IPS-18a (cell line): ENCODE results near the gene ST8SIA3.
"Not testable (repeated sequence)": the region's sequence is repeated elsewhere in the genome, so short reads cannot be mapped to it uniquely, and the experiment has no call there.

ENCODE experiments used
- H3K27ac ChIP-seq: one replicate; pipeline ENCODE4 v1.5.1; 2013; ENCODE audit warnings: low read length
- H3K27me3 ChIP-seq: one replicate; pipeline ENCODE4 v1.6.1; 2013; ENCODE audit warnings: mild to moderate bottlenecking, low read length; ENCODE audit not compliant: control insufficient read depth, insufficient read depth
- H3K36me3 ChIP-seq: one replicate; pipeline ENCODE4 v1.6.1; 2013; ENCODE audit warnings: low read depth, low read length; ENCODE audit not compliant: control insufficient read depth
- H3K4me1 ChIP-seq: one replicate; pipeline ENCODE4 v1.6.1; 2013; ENCODE audit warnings: low read depth, low read length; ENCODE audit not compliant: control insufficient read depth
- H3K4me3 ChIP-seq: one replicate; pipeline ENCODE4 v1.5.1; 2013; ENCODE audit warnings: low read length
- H3K9ac ChIP-seq: one replicate; pipeline ENCODE4 v1.6.1; 2013; ENCODE audit warnings: mild to moderate bottlenecking, low read length, moderate library complexity
- H3K9me3 ChIP-seq: one replicate; pipeline ENCODE4 v1.6.1; 2013; ENCODE audit warnings: low read depth, low read length; ENCODE audit not compliant: control insufficient read depth

Gene ST8SIA3

GRCh38 chr18:57372444-57372843 lies 20.1 kb downstream of the ST8SIA3 start:
- Histone ChIP-seq H3K27ac (no peak overlapping the region), H3K4me3 (no peak overlapping the region), H3K9ac (no peak overlapping the region), H3K9me3 (no peaks in the 10 kb centered on the region), H3K36me3 (no peaks in the 10 kb centered on the region), H3K27me3 (no peaks in the 10 kb centered on the region), H3K4me1 (no peaks in the 10 kb centered on the region)

GRCh38 chr18:57373017-57373416 lies 20.7 kb downstream of the ST8SIA3 start:
- Histone ChIP-seq H3K9ac (no peak overlapping the region), H3K9me3 (no peaks in the 10 kb centered on the region), H3K27me3 (no peaks in the 10 kb centered on the region), H3K36me3 (no peaks in the 10 kb centered on the region), H3K4me1 (no peaks in the 10 kb centered on the region), H3K4me3 (no peak overlapping the region), H3K27ac (no peak overlapping the region)

- no peaks in the 10 kb centered on the region for H3K27me3 ChIP-seq
- H3K36me3 ChIP-seq, result no peaks in the 10 kb centered on the region
- H3K4me1 ChIP-seq, result no peaks in the 10 kb centered on the region
- no peaks in the 10 kb centered on the region for H3K9me3 ChIP-seq
- H3K27ac ChIP-seq, result no peak overlapping the region
- no peak overlapping the region for H3K4me3 ChIP-seq
- H3K9ac ChIP-seq, result no peak overlapping the region
Measured at GRCh38 chr18:57376503-57376902, 24.1 kb downstream of the ST8SIA3 start.

- Histone ChIP-seq H3K4me3 (no peak overlapping the region), H3K4me1 (peaks cover 3% of the 10 kb centered on the region), H3K27me3 (no peaks in the 10 kb centered on the region), H3K9me3 (no peaks in the 10 kb centered on the region), H3K36me3 (no peaks in the 10 kb centered on the region), H3K27ac (no peak overlapping the region), H3K9ac (no peak overlapping the region)
Measured at GRCh38 chr18:57389271-57389670, 36.9 kb downstream of the ST8SIA3 start.

- Histone ChIP-seq H3K4me1 (no peaks in the 10 kb centered on the region), H3K27me3 (no peaks in the 10 kb centered on the region), H3K4me3 (no peak overlapping the region), H3K36me3 (no peaks in the 10 kb centered on the region), H3K27ac (no peak overlapping the region), H3K9ac (no peak overlapping the region), H3K9me3 (no peaks in the 10 kb centered on the region)
Measured at GRCh38 chr18:57390044-57390443, 37.7 kb downstream of the ST8SIA3 start.

GRCh38 chr18:57394749-57395148 lies 42.4 kb downstream of the ST8SIA3 start:
- H3K4me3 ChIP-seq, H3K9me3 ChIP-seq, H3K27ac ChIP-seq, H3K9ac ChIP-seq, H3K4me1 ChIP-seq, H3K36me3 ChIP-seq, H3K27me3 ChIP-seq: not testable (repeated sequence)

GRCh38 chr18:57396831-57397230 lies 44.5 kb downstream of the ST8SIA3 start:
- H3K27ac ChIP-seq, H3K9me3 ChIP-seq, H3K9ac ChIP-seq, H3K4me1 ChIP-seq, H3K4me3 ChIP-seq, H3K27me3 ChIP-seq, H3K36me3 ChIP-seq: not testable (repeated sequence)

GRCh38 chr18:57397440-57398132 lies 45.2 kb downstream of the ST8SIA3 start:
- no peaks in the 10 kb centered on the region for H3K9me3 ChIP-seq
- no peak overlapping the region for H3K27ac ChIP-seq
- H3K4me1 ChIP-seq, result no peaks in the 10 kb centered on the region
- no peak overlapping the region for H3K9ac ChIP-seq
- H3K36me3 ChIP-seq, result no peaks in the 10 kb centered on the region
- H3K27me3 ChIP-seq, result no peaks in the 10 kb centered on the region
- H3K4me3 ChIP-seq, result no peak overlapping the region

GRCh38 chr18:57404345-57404744 lies 52.0 kb downstream of the ST8SIA3 start:
- Histone ChIP-seq H3K36me3 (no peaks in the 10 kb centered on the region), H3K4me3 (no peak overlapping the region), H3K9me3 (no peaks in the 10 kb centered on the region), H3K9ac (no peak overlapping the region), H3K27ac (no peak overlapping the region), H3K27me3 (no peaks in the 10 kb centered on the region), H3K4me1 (no peaks in the 10 kb centered on the region)

- Histone ChIP-seq H3K4me1 (no peaks in the 10 kb centered on the region), H3K9ac (no peak overlapping the region), H3K36me3 (no peaks in the 10 kb centered on the region), H3K9me3 (no peaks in the 10 kb centered on the region), H3K27ac (no peak overlapping the region), H3K4me3 (no peak overlapping the region), H3K27me3 (no peaks in the 10 kb centered on the region)
Measured at GRCh38 chr18:57409650-57410049, 57.3 kb downstream of the ST8SIA3 start.

- no peaks in the 10 kb centered on the region for H3K27me3 ChIP-seq
- no peak overlapping the region for H3K27ac ChIP-seq
- no peak overlapping the region for H3K9ac ChIP-seq
- no peak overlapping the region for H3K4me3 ChIP-seq
- no peaks in the 10 kb centered on the region for H3K4me1 ChIP-seq
- H3K9me3 ChIP-seq, result no peaks in the 10 kb centered on the region
- H3K36me3 ChIP-seq, result no peaks in the 10 kb centered on the region
Measured at GRCh38 chr18:57410749-57411148, 58.4 kb downstream of the ST8SIA3 start.

- H3K27me3 ChIP-seq, result no peaks in the 10 kb centered on the region
- no peak overlapping the region for H3K4me3 ChIP-seq
- no peak overlapping the region for H3K9ac ChIP-seq
- no peaks in the 10 kb centered on the region for H3K4me1 ChIP-seq
- H3K36me3 ChIP-seq, result no peaks in the 10 kb centered on the region
- H3K27ac ChIP-seq, result no peak overlapping the region
- H3K9me3 ChIP-seq, result no peaks in the 10 kb centered on the region
Measured at GRCh38 chr18:57416542-57416941, 64.2 kb downstream of the ST8SIA3 start.
